ENCODE measurements around the gene ZNF44.

GRCh38 chr19:12284226-12284625, 10.5 kb downstream of the ZNF44 start:
- TF ChIP-seq, protein P1, sequence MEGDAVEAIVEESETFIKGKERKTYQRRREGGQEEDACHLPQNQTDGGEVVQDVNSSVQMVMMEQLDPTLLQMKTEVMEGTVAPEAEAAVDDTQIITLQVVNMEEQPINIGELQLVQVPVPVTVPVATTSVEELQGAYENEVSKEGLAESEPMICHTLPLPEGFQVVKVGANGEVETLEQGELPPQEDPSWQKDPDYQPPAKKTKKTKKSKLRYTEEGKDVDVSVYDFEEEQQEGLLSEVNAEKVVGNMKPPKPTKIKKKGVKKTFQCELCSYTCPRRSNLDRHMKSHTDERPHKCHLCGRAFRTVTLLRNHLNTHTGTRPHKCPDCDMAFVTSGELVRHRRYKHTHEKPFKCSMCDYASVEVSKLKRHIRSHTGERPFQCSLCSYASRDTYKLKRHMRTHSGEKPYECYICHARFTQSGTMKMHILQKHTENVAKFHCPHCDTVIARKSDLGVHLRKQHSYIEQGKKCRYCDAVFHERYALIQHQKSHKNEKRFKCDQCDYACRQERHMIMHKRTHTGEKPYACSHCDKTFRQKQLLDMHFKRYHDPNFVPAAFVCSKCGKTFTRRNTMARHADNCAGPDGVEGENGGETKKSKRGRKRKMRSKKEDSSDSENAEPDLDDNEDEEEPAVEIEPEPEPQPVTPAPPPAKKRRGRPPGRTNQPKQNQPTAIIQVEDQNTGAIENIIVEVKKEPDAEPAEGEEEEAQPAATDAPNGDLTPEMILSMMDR (IDR thresholded peaks at IDR 0.05), result no peak
- TF ChIP-seq ZFX (IDR thresholded peaks at IDR 0.05; ENCODE audit: borderline replicate concordance), result no peak

All from 22Rv1 (cell line).